H9 (cell line): ENCODE data around the gene DPF1. TPM values are rescaled to one million over a fixed set of nuclear protein-coding genes. Genes with fewer than 3 reads are reported as not detected.

Experiments
- DNase-seq: peaks from one replicate; pipeline ENCODE4 v3.0.0-alpha.2; 2017
- H2AFZ ChIP-seq: one replicate; pipeline ENCODE4 v1.6.1; 2013; ENCODE audit warnings: mild to moderate bottlenecking, low read length, control low read depth, moderate library complexity
- H2AK5ac ChIP-seq: 2 replicates; pipeline ENCODE4 v1.6.1; 2013; ENCODE audit warnings: low read length, control low read depth, mixed read lengths; ENCODE audit not compliant: insufficient read length
- H2BK120ac ChIP-seq: one replicate; pipeline ENCODE4 v1.6.1; 2013; ENCODE audit warnings: low read depth, mild to moderate bottlenecking, low read length, control low read depth, inconsistent platforms; ENCODE audit not compliant: poor library complexity, severe bottlenecking
- H2BK12ac ChIP-seq: 2 replicates; pipeline ENCODE4 v1.6.1; 2013; ENCODE audit warnings: low read length, control low read depth, mixed read lengths, low read depth; ENCODE audit not compliant: insufficient read length
- H2BK15ac ChIP-seq: 2 replicates; pipeline ENCODE4 v1.6.1; 2013; ENCODE audit warnings: low read depth, low read length, control low read depth
- H2BK20ac ChIP-seq: one replicate; pipeline ENCODE4 v1.6.1; 2013; ENCODE audit warnings: low read depth, mild to moderate bottlenecking, low read length, control low read depth, inconsistent platforms; ENCODE audit not compliant: poor library complexity, severe bottlenecking
- H2BK5ac ChIP-seq: 2 replicates; pipeline ENCODE4 v1.6.1; 2013; ENCODE audit warnings: low read length, control low read depth, mixed read lengths; ENCODE audit not compliant: insufficient read length
- H3K14ac ChIP-seq: 2 replicates; pipeline ENCODE4 v1.6.1; 2013; ENCODE audit warnings: low read length, control low read depth; ENCODE audit not compliant: insufficient read depth
- H3K18ac ChIP-seq: 2 replicates; pipeline ENCODE4 v1.6.1; 2013; ENCODE audit warnings: low read depth, mild to moderate bottlenecking, mixed read lengths, low read length, control low read depth; ENCODE audit not compliant: insufficient read length
- H3K23ac ChIP-seq: 2 replicates; pipeline ENCODE4 v1.6.1; 2013; ENCODE audit warnings: low read length, control low read depth, mixed read lengths, low read depth; ENCODE audit not compliant: insufficient read length
- H3K23me2 ChIP-seq: 2 replicates; pipeline ENCODE4 v1.6.1; 2013; ENCODE audit warnings: low read depth, mild to moderate bottlenecking, mixed read lengths, low read length, control low read depth; ENCODE audit not compliant: insufficient read length, poor library complexity, severe bottlenecking
- H3K27ac ChIP-seq: 2 replicates; pipeline ENCODE4 v1.5.1; 2013; ENCODE audit warnings: low read length, control low read depth, mixed read lengths, low read depth; ENCODE audit not compliant: insufficient read length
- H3K27me3 ChIP-seq: 2 replicates; pipeline ENCODE4 v1.6.1; 2013; ENCODE audit warnings: low read length, control low read depth, inconsistent platforms; ENCODE audit not compliant: insufficient read depth
- H3K4ac ChIP-seq: 2 replicates; pipeline ENCODE4 v1.6.1; 2013; ENCODE audit warnings: low read depth, mild to moderate bottlenecking, control low read depth, inconsistent platforms, low read length, moderate library complexity
- H3K4me1 ChIP-seq: 2 replicates; pipeline ENCODE4 v1.6.1; 2013; ENCODE audit warnings: low read length, control low read depth, inconsistent platforms; ENCODE audit not compliant: insufficient read depth
- H3K4me2 ChIP-seq: 2 replicates; pipeline ENCODE4 v1.6.1; 2013; ENCODE audit warnings: low read length, control low read depth, mixed read lengths; ENCODE audit not compliant: insufficient read length, insufficient read depth
- H3K56ac ChIP-seq: 2 replicates; pipeline ENCODE4 v1.6.1; 2013; ENCODE audit warnings: low read depth, mild to moderate bottlenecking, mixed read lengths, low read length, control low read depth; ENCODE audit not compliant: insufficient read length
- H3K79me1 ChIP-seq: 2 replicates; pipeline ENCODE4 v1.6.1; 2013; ENCODE audit warnings: low read depth, mild to moderate bottlenecking, moderate library complexity, low read length, control low read depth, inconsistent platforms; ENCODE audit not compliant: insufficient read depth, poor library complexity, severe bottlenecking
- H3K79me2 ChIP-seq: 2 replicates; pipeline ENCODE4 v1.6.1; 2013; ENCODE audit warnings: low read length, control low read depth, inconsistent platforms; ENCODE audit not compliant: insufficient read depth
- H3K9ac ChIP-seq: 2 replicates; pipeline ENCODE4 v1.6.1; 2013; ENCODE audit warnings: low read length, control low read depth, mixed read lengths; ENCODE audit not compliant: insufficient read length; ENCODE audit errors: extremely low read depth
- H3K9me3 ChIP-seq: one replicate; pipeline ENCODE4 v1.6.1; 2013; ENCODE audit warnings: low read depth, low read length, inconsistent platforms; ENCODE audit not compliant: control insufficient read depth
- H3T11ph ChIP-seq: one replicate; pipeline ENCODE4 v1.6.1; 2013; ENCODE audit warnings: mild to moderate bottlenecking, low read length, control low read depth, inconsistent platforms
- H4K20me1 ChIP-seq: one replicate; pipeline ENCODE4 v1.6.1; 2013; ENCODE audit not compliant: control insufficient read depth, insufficient read length, insufficient read depth
- H4K5ac ChIP-seq: 2 replicates; pipeline ENCODE4 v1.6.1; 2013; ENCODE audit warnings: low read depth, mild to moderate bottlenecking, mixed read lengths, low read length, control low read depth; ENCODE audit not compliant: insufficient read length
- H4K8ac ChIP-seq: replicated peaks from 2 replicates; pipeline ENCODE4 v1.6.1; 2013; ENCODE audit warnings: low read length, control low read depth, mixed read lengths, low read depth; ENCODE audit not compliant: insufficient read length
- H4K91ac ChIP-seq: 2 replicates; pipeline ENCODE4 v1.6.1; 2013; ENCODE audit warnings: low read depth, mild to moderate bottlenecking, moderate library complexity, mixed read lengths, low read length, control low read depth; ENCODE audit not compliant: insufficient read length
- H3K27ac Mint-ChIP-seq, 3 experiments: 2 replicates in 2 of 3; 3 replicates in 1 of 3; pipeline ENCODE4 v1.8.0; 2020 to 2021; ENCODE audit warnings: mixed read lengths in 3 of 3, mild to moderate bottlenecking in 1 of 3, moderate library complexity in 1 of 3
- H3K27me3 Mint-ChIP-seq: 2 replicates; pipeline ENCODE4 v1.8.0; 2021; ENCODE audit warnings: low read depth, mild to moderate bottlenecking, moderate library complexity, mixed read lengths
- H3K36me3 Mint-ChIP-seq, 3 experiments: 2 replicates in 2 of 3; 3 replicates in 1 of 3; pipeline ENCODE4 v1.8.0; 2020 to 2021; ENCODE audit warnings: low read depth in 3 of 3, mixed read lengths in 3 of 3; ENCODE audit not compliant: insufficient read depth in 1 of 3
- H3K4me1 Mint-ChIP-seq, 2 experiments: 2 replicates each; pipeline ENCODE4 v1.8.0; 2020; ENCODE audit warnings: mixed read lengths in 2 of 2
- H3K4me3 Mint-ChIP-seq, 2 experiments: 2 replicates in 1 of 2; 3 replicates in 1 of 2; pipeline ENCODE4 v1.8.0; 2020 to 2021; ENCODE audit warnings: mild to moderate bottlenecking in 2 of 2, mixed read lengths in 2 of 2, moderate library complexity in 1 of 2
- H3K9me3 Mint-ChIP-seq, 2 experiments: 2 replicates in 1 of 2; 3 replicates in 1 of 2; pipeline ENCODE4 v1.8.0; 2020; ENCODE audit warnings: mild to moderate bottlenecking in 2 of 2, mixed read lengths in 2 of 2, moderate library complexity in 1 of 2
- CTCF ChIP-seq: fragments of 200-600 bp; sonication (generic); conservative IDR thresholded peaks from 3 replicates; pipeline ENCODE4 v1.8.0; 2021; ENCODE audit warnings: antibody characterized with exemption, mild to moderate bottlenecking
- WGBS: extraction: QIAGEN DNeasy Blood & Tissue Kit; methylation state at CpG from one replicate; pipeline ENCODE4 v1.1.7; 2013; ENCODE audit warnings: missing lambda C conversion rate, low lambda C conversion rate, mixed read lengths; ENCODE audit not compliant: insufficient read length; ENCODE audit errors: extremely low coverage; 5-methylcytosine and 5-hydroxymethylcytosine counted together
- total RNA-seq: library from RNA; stranded (reverse); gene quantifications from 2 replicates; pipeline ENCODE4 v1.2.1, GENCODE V29; 2021

Gene DPF1
- total RNA-seq, 1 experiment from 2014 or later = 12.0 TPM

- Mint-ChIP-seq H3K27me3 (peaks cover 24% of the 10 kb centered on the region), H3K9me3 (no peaks in the 10 kb centered on the region), H3K4me1 (peaks cover 21 to 45% of the 10 kb centered on the region in 2 experiments), H3K4me3 (no peak overlapping the region), H3K36me3 (peaks cover 0 to 16% (median 15%) of the 10 kb centered on the region in 3 experiments; a peak in 5 of 7 replicates), H3K27ac (no peak overlapping the region)
- H3K23ac ChIP-seq = no peak overlapping the region
- no CpG with 5 or more reads among the region's 12 CpGs for WGBS
- H2BK20ac ChIP-seq = no peak overlapping the region
- H3T11ph ChIP-seq = no peak overlapping the region
- H2BK5ac ChIP-seq = no peak overlapping the region
- no peaks in the 10 kb centered on the region for H3K79me2 ChIP-seq
- H2BK15ac ChIP-seq = no peak overlapping the region
- H3K9me3 ChIP-seq = no peaks in the 10 kb centered on the region
- H2BK12ac ChIP-seq = no peak overlapping the region
- no peaks in the 10 kb centered on the region for H3K79me1 ChIP-seq
- no peak overlapping the region for H2AFZ ChIP-seq
- no peak overlapping the region for H3K27ac ChIP-seq
- H3K4ac ChIP-seq = no peak overlapping the region
- H3K9ac ChIP-seq = no peak overlapping the region
- no peak overlapping the region for H4K8ac ChIP-seq
- H3K23me2 ChIP-seq = peaks cover 20% of the 10 kb centered on the region
- H2AK5ac ChIP-seq = no peak overlapping the region
- no peak overlapping the region for H3K18ac ChIP-seq
- DNase-seq = no peak
- no peak overlapping the region for H3K14ac ChIP-seq
- no peak overlapping the region for H4K91ac ChIP-seq
- no peak overlapping the region for H3K4me2 ChIP-seq
- no peak overlapping the region for H2BK120ac ChIP-seq
- no peak overlapping the region for H4K5ac ChIP-seq
- H3K27me3 ChIP-seq = no peaks in the 10 kb centered on the region
- no peaks in the 10 kb centered on the region for H4K20me1 ChIP-seq
- H3K4me1 ChIP-seq = no peaks in the 10 kb centered on the region
- no peak overlapping the region for H3K56ac ChIP-seq
- TF ChIP-seq CTCF = no peak
Observed at GRCh38 chr19:38207543-38207942, 16.5 kb downstream of the DPF1 start.
